Hepatocyte (in vitro differentiated cells): ENCODE results near the gene ICAM1.

Experiments
- CTCF ChIP-seq: fragments of 200-600 bp; sonication (generic); IDR thresholded peaks from 2 replicates; pipeline ENCODE4 v1.5.1; 2016; ENCODE audit warnings: antibody characterized with exemption, mild to moderate bottlenecking; ENCODE audit not compliant: poor library complexity
- EZH2 ChIP-seq: fragments of 200-600 bp; sonication (generic); IDR thresholded peaks from 2 replicates; pipeline ENCODE4 v1.6.1; 2016; ENCODE audit warnings: antibody characterized with exemption, mild to moderate bottlenecking, borderline replicate concordance
- EZH2phosphoT487 ChIP-seq: fragments of 200-600 bp; sonication (generic); IDR thresholded peaks from one replicate; pipeline ENCODE4 v1.6.1; 2018; ENCODE audit warnings: antibody characterized with exemption, mild to moderate bottlenecking, low read depth, moderate library complexity; ENCODE audit not compliant: unreplicated experiment, severe bottlenecking

GRCh38 chr19:10285393-10285792 is 14.5 kb downstream of the ICAM1 start:
- TF ChIP-seq CTCF (no peak), EZH2 (no peak), EZH2phosphoT487 (no peak)
